Activated T-cell treated with anti-CD3 and anti-CD28 coated beads for 1 hour (primary cell): Measurements from ENCODE around the gene AGPAT3.

Experiments
- DNase-seq: peaks from one replicate; pipeline ENCODE4 v3.0.0-alpha.2; 2020; ENCODE audit warnings: low read depth

Gene AGPAT3

DNA sequence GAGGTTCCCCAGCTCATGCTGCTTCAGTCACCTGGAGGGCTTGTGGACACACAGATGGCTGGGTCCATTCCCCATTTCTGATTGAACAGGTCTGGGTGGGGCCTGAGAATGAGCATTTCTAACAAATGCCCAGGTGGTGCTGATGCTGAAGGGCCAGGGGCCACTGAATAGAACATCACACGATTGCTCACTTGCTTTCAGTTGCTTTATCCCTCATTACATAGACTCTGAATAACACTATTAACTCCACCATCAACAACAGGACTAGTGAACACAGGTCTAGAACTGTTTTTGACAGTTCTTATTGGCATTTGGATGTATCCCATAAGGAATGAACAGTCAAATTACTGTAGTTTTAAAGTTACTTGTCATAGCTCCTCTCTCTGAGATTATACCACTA lies 159.2 kb downstream of the AGPAT3 start:
- DNase-seq: no peak

- DNase-seq: no peak
Observed at GRCh38 chr21:44024887-44025353, 159.9 kb downstream of the AGPAT3 start.

DNA sequence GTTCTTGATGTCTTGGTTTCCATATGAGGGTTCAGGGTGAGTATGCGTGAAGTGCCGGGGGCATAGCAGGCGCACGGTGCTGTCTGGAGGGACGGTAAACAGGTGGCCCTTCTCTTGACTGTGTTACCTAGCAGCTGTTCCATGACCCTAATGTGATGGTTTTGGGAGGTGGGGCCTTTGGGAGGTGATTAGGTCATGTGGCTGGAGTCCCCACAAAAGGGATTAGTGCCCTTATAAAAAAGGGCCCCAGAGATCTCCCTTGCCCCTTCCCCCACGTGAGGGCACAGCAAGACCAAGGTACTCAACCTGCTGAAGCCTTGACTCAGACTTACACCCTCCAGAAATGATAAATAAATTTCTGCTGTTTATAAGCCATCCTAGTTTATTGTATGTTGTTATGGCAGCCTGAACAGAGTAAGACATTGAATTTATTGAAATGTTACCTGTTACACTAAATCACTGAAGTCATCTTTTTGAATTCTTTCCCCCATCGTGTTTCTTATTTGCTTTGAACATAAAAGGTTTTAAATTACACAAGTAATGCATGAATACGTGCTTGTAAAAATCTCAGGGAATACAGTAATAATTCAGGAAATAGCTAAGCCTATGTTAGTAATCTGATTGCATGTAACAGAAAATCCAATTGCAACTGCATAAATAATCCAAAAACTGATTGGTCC lies 162.7 kb downstream of the AGPAT3 start:
- DNase-seq: no peak

DNA sequence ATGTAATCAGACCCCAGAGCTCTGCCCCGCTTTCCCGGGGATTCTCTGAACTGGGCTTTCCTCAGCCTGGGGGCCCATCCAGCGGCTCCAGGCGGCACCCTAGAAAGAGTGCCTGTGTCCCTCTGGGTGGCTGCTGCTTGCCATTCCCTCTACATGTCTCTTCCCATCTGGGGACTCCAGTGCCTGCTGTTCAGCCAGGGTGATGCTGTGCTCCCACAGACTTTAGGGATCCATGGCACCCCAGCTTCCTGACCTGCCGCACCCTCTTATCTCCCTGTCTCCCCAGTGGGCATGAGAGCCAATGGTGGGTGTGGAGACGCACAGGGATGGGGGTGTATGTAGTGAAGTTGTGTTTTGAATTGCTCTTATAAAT lies 163.2 kb downstream of the AGPAT3 start:
- no peak for DNase-seq

DNA sequence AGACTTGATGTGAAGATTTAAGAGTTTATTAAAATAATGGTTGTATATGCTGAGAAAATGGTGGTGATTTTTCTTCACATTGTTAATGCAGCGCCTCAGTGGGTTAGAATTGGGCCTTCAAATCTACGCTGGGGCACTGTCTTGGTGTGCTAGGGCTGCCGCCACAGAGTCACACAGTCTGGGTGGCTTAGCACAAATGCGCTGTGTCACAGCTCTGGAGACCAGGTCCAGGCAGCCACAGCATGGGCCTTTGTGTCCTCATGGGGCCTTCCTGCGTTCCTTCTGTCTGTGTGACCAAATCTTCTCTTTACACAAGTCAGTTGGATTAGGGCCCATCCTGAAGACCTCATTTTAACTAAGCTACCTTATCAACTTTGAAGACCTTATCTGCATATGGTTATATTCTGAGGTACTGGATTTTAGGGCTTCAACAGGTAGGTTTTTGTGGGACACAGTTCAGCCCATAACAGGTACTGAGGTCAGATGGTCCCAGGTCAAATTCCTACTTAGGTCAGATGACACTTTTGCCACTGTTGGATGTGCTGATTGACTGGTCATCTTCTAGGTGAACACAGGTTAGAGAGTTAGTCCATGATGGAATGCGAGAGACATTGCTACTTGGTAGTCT lies 164.6 kb downstream of the AGPAT3 start:
- no peak for DNase-seq

- DNase-seq: no peak
Observed at GRCh38 chr21:44035244-44035643, 170.2 kb downstream of the AGPAT3 start.
